Left renal pelvis (tissue), 4 donors: ENCODE results near the gene SAP30L. TPM values are rescaled to one million over a fixed set of nuclear protein-coding genes. Genes with fewer than 3 reads are reported as not detected.

Experiments
- DNase-seq, 4 donors: peaks; one replicate each; pipeline ENCODE4 v3.0.0-alpha.2; 2013; ENCODE audit warnings: low read depth in 4 of 4, low spot score in 3 of 4
- polyA plus RNA-seq, 4 donors: library from polyadenylated mRNA; unstranded; fragments of 120-200 nt; gene quantifications; one replicate each; pipeline ENCODE4 v1.2.1, GENCODE V29; 2013; ENCODE audit not compliant: insufficient read length in 4 of 4

SAP30L gene
- polyA plus RNA-seq, 4 donors = 46.0 to 57.4 (median 53.2) TPM

- no peak for DNase-seq
Measured at GRCh38 chr5:154505567-154505966, 59.8 kb downstream of the SAP30L start.

- DNase-seq = no peak
Measured at GRCh38 chr5:154506049-154506715, 60.4 kb downstream of the SAP30L start.

- DNase-seq = no peak
Measured at GRCh38 chr5:154506716-154507080, 60.9 kb downstream of the SAP30L start.

- no peak for DNase-seq
Measured at GRCh38 chr5:154508114-154508513, 62.3 kb downstream of the SAP30L start.

GRCh38 chr5:154509784-154510555 is 64.2 kb downstream of the SAP30L start:
- no peak for DNase-seq

Other genes starting within 250 kb of the SAP30L start
- gene HAND1, start 32.2 kb downstream of the SAP30L start, polyA plus RNA-seq = under 1 TPM in 2 of 4 donors, not detected in 2; 0.08 to 0.13 TPM